Epidermal melanocyte (primary cell): ENCODE results near the gene PMM2.
"Not testable (repeated sequence)": the region's sequence is repeated elsewhere in the genome, so short reads cannot be mapped to it uniquely, and the experiment has no call there.

Source experiments
- DNase-seq: peaks from one replicate; pipeline ENCODE4 v3.0.0; 2011; ENCODE audit warnings: low spot score; ENCODE audit not compliant: insufficient read length

Gene PMM2

GRCh38 chr16:8818504-8819270 is 21.0 kb downstream of the PMM2 start:
- DNase-seq = no peak

DNA sequence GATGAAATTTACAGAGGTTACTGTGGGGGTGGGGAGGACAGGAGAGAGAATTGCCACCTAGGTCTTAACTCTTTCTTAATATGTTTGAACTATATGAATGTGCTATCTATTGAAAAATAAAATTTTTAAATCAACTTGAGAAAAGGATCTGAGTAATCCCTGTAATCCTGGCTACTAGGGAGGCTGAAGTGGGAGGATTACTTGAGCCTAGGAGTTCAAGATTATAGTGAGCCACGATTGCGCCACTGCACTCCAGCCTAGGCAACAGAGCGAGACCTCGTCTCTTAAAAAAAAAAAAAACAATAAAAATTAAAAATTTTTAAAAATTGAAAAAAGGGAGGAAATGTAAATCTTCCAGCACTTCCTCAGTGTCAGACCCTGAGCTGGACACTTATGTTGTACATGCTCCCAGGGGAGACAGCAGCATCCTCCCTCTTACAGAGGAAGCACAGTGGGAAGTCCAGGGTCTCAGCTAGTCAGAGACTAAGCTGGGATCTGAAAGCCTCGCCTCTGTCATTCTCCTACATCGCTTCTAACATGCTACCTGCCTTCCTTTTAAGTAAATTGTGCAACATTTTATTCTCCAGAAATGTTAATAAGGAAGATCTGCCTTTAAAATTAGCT is 21.9 kb downstream of the PMM2 start:
- DNase-seq = no peak

- DNase-seq = no peak
Observed at GRCh38 chr16:8822403-8822802, 24.8 kb downstream of the PMM2 start.

- DNase-seq = no peak
Observed at GRCh38 chr16:8826278-8826879, 28.7 kb downstream of the PMM2 start.

GRCh38 chr16:8828541-8829165 is 31.0 kb downstream of the PMM2 start:
- no peak for DNase-seq

DNA sequence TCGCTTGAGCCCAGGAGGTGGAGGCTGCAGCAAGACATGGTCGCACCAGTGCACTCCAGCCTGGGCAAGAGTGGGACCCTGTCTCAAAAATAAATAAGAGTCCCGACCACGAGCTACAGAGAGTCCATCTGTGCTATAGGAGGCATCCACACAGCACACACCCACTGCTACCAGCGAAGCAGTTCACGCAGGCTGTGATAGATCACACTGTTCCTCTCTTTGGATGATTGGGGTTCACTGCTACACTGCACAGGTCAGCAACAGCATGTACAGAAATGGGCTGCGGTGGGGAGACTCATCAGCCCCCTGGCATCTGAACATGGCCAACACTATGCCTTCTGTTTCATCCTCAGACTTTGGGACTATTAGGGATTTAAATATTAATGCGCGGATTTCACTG is 33.8 kb downstream of the PMM2 start:
- DNase-seq = no peak

- DNase-seq = no peak
Observed at GRCh38 chr16:8831871-8832716, 34.5 kb downstream of the PMM2 start.

DNA sequence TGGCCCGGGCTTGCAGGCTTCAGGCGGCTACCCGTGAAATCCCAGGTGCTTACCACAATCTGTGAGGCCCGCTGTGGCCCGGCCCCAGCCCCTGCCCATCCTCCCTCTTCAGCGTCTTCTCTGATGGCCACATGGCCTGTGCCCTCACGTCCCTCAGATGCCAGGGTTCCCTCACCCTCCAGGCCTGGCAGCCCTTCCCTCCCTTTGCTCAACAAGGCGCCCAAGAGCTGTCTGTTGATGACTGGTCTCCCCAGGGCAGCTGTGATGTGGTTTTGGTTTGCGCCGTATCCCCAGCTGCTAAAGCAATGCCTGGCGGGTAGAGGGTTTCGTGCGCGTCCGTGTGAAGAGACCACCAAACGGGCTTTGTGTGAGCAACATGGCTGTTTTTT is 35.1 kb downstream of the PMM2 start:
- no peak for DNase-seq

- not testable (repeated sequence) for DNase-seq
Observed at GRCh38 chr16:8836797-8837196, 39.2 kb downstream of the PMM2 start.

- not testable (repeated sequence) for DNase-seq
Observed at GRCh38 chr16:8837594-8837993, 40.0 kb downstream of the PMM2 start.

GRCh38 chr16:8842016-8842415 is 44.4 kb downstream of the PMM2 start:
- not testable (repeated sequence) for DNase-seq

DNA sequence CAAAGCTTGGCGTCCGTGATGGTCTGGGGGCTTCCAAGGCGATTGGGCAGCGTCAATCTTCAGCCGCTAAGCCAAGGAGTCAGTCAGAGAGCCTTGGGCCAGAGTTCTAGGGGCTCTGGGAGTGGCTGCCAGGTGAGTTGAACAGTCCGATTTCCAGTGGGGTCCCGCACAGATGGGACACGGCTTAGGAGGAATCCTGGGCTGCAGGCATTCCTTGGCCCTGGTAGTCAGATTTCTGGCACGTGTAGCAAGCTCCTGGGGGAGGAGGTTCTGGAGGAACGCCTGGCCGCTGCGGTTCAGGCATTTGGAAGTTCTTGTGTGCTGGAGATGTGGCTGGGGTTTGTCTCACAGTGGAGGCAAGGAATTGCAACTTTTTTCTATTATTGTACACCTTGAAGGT is 45.7 kb downstream of the PMM2 start:
- not testable (repeated sequence) for DNase-seq

- DNase-seq = no peak
Observed at GRCh38 chr16:8845699-8846298, 48.2 kb downstream of the PMM2 start.

DNA sequence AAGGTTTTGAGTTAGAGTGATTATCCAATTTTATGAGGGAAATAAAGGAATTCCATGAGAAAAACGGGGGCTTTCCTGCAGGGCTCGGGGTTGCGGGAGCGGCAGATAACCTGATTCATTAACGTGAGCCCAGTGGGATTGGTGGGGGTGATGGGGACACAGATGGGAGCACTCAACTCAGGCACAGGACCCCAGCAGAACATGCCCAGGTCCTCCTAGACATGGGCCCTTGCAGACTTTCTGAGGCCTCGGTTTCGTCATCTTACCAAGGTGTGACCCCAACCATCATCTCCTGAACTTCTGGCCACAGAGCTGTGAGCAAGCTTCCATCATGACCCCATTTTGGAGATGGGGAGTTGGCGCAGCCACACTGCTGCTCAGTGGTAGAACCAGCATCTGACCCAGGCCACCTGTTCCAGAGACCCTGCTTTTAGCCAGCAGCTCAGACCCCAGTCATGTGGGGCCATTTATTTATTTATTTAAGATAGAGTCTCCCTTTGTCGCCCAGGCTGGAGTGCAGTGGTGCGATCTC is 48.8 kb downstream of the PMM2 start:
- no peak for DNase-seq

- DNase-seq = no peak
Observed at GRCh38 chr16:8847145-8847544, 49.5 kb downstream of the PMM2 start.

GRCh38 chr16:8847623-8848022 is 50.0 kb downstream of the PMM2 start:
- no peak for DNase-seq

DNA sequence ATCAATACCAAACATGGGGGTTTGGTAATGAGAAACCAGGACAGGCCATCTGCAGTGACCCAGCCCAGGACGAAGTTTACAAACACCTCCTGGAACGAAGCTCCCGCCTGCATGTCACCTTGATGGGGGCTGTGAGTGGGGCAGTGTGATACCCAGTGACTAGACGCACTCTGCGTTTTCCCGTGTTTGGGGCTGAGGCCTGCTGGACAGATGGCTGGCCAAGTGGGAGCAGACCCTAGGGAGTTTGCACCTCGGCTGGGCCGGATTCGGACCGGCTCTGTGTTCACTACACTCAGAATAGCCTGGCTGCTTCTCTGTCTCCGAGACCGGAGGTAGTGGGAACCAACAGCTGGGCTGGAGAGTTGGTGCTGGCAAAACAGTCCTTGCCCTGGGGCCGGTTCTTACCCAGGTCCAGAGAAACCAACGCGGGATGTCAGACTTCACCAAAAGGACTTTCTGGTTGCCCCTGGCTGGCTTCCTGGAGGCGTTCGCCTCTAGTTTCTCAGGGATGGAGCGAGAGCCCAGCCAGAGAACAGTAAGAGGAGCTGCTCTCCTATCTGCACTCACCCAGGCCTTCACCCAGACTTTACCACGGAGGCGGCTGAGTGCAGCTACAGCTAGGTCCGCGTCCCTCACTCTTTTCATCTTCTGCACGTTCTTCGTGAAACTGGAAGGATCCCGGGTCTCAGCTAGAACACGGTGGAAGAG is 50.7 kb downstream of the PMM2 start:
- DNase-seq = no peak

GRCh38 chr16:8848939-8849391 is 51.3 kb downstream of the PMM2 start:
- DNase-seq = no peak

GRCh38 chr16:8849411-8850011 is 51.9 kb downstream of the PMM2 start:
- no peak for DNase-seq
